Peyer's patch (tissue), 4 donors: ENCODE measurements around the gene RRP1B. TPM values are rescaled to one million over a fixed set of nuclear protein-coding genes. Genes with fewer than 3 reads are reported as not detected.
A peak's percentile ranks its signal among the peaks of the same experiment; 100 is the strongest.
"Not testable (repeated sequence)": the region's sequence is repeated elsewhere in the genome, so short reads cannot be mapped to it uniquely, and the experiment has no call there.

ENCODE experiments used
- DNase-seq, 3 donors: peaks; one replicate each; pipeline ENCODE4 v3.0.0-alpha.2; 2017 to 2019
- H3K27ac ChIP-seq, 4 donors: fragments of 200-600 bp; sonication (generic); one replicate each; pipeline ENCODE4 v1.5.1; 2016 to 2019
- H3K27me3 ChIP-seq, 2 donors: fragments of 200-600 bp; sonication (generic); one replicate each; pipeline ENCODE4 v1.5.1; 2019
- H3K36me3 ChIP-seq, 3 donors: fragments of 200-600 bp; sonication (generic); one replicate each; pipeline ENCODE4 v1.5.1; 2016 to 2019
- H3K4me1 ChIP-seq, 4 donors: fragments of 200-600 bp; sonication (generic); one replicate each; pipeline ENCODE4 v1.5.1; 2016 to 2019
- H3K4me3 ChIP-seq, 4 donors: fragments of 200-600 bp; sonication (generic); 1 replicate in 3 of 4; 2 replicates in 1 of 4; pipeline ENCODE4 v1.5.1; 2016 to 2019; ENCODE audit warnings: mild to moderate bottlenecking in 1 of 4
- H3K9me3 ChIP-seq, 4 donors: fragments of 200-600 bp; sonication (generic); one replicate each; pipeline ENCODE4 v1.5.1; 2016 to 2019; ENCODE audit warnings: mild to moderate bottlenecking in 1 of 4
- CTCF ChIP-seq, 6 experiments: fragments of 450-650 bp in 4 of 6; fragments of 200-600 bp in 2 of 6; sonication (generic) in 1 of 6; IDR thresholded peaks; one replicate each; pipeline ENCODE4 v1.5.1; 2017 to 2019; ENCODE audit warnings: antibody characterized with exemption in 6 of 6, mild to moderate bottlenecking in 3 of 6, moderate library complexity in 1 of 6
- POLR2A ChIP-seq, 2 donors: fragments of 450-650 bp; IDR thresholded peaks; one replicate each; pipeline ENCODE4 v1.5.1; 2017; ENCODE audit warnings: antibody characterized with exemption in 2 of 2, mild to moderate bottlenecking in 2 of 2, moderate library complexity in 2 of 2
- total RNA-seq, 4 donors: library from RNA; depleted of rRNA; stranded (reverse); fragments of >200 nt; gene quantifications; one replicate each; pipeline ENCODE4 v1.1.0, GENCODE V29; 2016

Gene RRP1B
- total RNA-seq, 4 donors from 2014 or later: 10.7 to 28.1 (median 14.1) TPM

GRCh38 chr21:43697758-43698643 is 38.6 kb downstream of the RRP1B start:
- no peak for DNase-seq
- peaks cover 0 to 5% (median 0%) of the 10 kb centered on the region in 4 donors for H3K4me1 ChIP-seq
- peaks cover 0 to 28% (median 0%) of the 10 kb centered on the region in 3 donors for H3K36me3 ChIP-seq
- TF ChIP-seq CTCF (IDR thresholded peaks at IDR 0.05) (no peak), POLR2A (IDR thresholded peaks at IDR 0.05) (no peak)
- H3K9me3 ChIP-seq: no peaks in the 10 kb centered on the region
- no peak overlapping the region for H3K4me3 ChIP-seq
- H3K27ac ChIP-seq: no peak overlapping the region
- H3K27me3 ChIP-seq: no peaks in the 10 kb centered on the region

GRCh38 chr21:43699492-43699777 is 40.1 kb downstream of the RRP1B start:
- H3K9me3 ChIP-seq, H3K27ac ChIP-seq, H3K4me1 ChIP-seq, DNase-seq, H3K27me3 ChIP-seq, H3K4me3 ChIP-seq: not testable (repeated sequence)
- H3K36me3 ChIP-seq: peaks cover 0 to 15% (median 0%) of the 10 kb centered on the region in 3 donors

GRCh38 chr21:43699933-43700599 is 40.7 kb downstream of the RRP1B start:
- no peak overlapping the region for H3K27ac ChIP-seq
- H3K4me3 ChIP-seq: no peak overlapping the region
- TF ChIP-seq CTCF (IDR thresholded peaks at IDR 0.05): no peak
- TF ChIP-seq POLR2A (IDR thresholded peaks at IDR 0.05): no peak
- peaks cover 0 to 5% (median 0%) of the 10 kb centered on the region in 4 donors for H3K4me1 ChIP-seq
- H3K27me3 ChIP-seq: no peaks in the 10 kb centered on the region
- no peak for DNase-seq
- no peaks in the 10 kb centered on the region for H3K9me3 ChIP-seq
- H3K36me3 ChIP-seq: peaks cover 0 to 11% (median 0%) of the 10 kb centered on the region in 3 donors

GRCh38 chr21:43701936-43702784 is 42.8 kb downstream of the RRP1B start:
- H3K27me3 ChIP-seq: no peaks in the 10 kb centered on the region
- peaks cover 0 to 5% (median 0%) of the 10 kb centered on the region in 4 donors for H3K4me1 ChIP-seq
- no peak overlapping the region for H3K27ac ChIP-seq
- no peak for TF ChIP-seq POLR2A (IDR thresholded peaks at IDR 0.05)
- TF ChIP-seq CTCF (IDR thresholded peaks at IDR 0.05): no peak
- no peaks in the 10 kb centered on the region for H3K9me3 ChIP-seq
- peak overlapping the region in 2 of 4 donors; percentile 10 to 23 for H3K4me3 ChIP-seq
- no peaks in the 10 kb centered on the region for H3K36me3 ChIP-seq
- DNase-seq: peak in 1 of 3 donors; percentile 35

GRCh38 chr21:43702785-43703034 is 43.4 kb downstream of the RRP1B start:
- Histone ChIP-seq H3K36me3 (no peaks in the 10 kb centered on the region), H3K9me3 (no peaks in the 10 kb centered on the region), H3K27me3 (no peaks in the 10 kb centered on the region), H3K4me1 (peaks cover 0 to 5% (median 0%) of the 10 kb centered on the region in 4 donors), H3K27ac (no peak overlapping the region), H3K4me3 (peak overlapping the region in 2 of 4 donors; percentile 10 to 23)
- TF ChIP-seq POLR2A (IDR thresholded peaks at IDR 0.05): no peak
- TF ChIP-seq CTCF (IDR thresholded peaks at IDR 0.05): no peak
- no peak for DNase-seq
